ENCODE results near the gene SLC5A9. TPM values are rescaled to one million over a fixed set of nuclear protein-coding genes. Genes with fewer than 3 reads are reported as not detected.

The SLC5A9 gene
- total RNA-seq (2021; ENCODE audit: unreplicated experiment) (not detected), Bru-seq, nascent RNA (not detected), BruChase-seq, experiment 1, labeled RNA remaining after a 6-hour chase (percentile 8 among the genes with signal in this experiment), BruChase-seq, experiment 2, labeled RNA remaining after a 2-hour chase (not detected)
- polyA plus RNA-seq (2012), result 0.13 TPM in 1 of 2 replicates, not detected in the other
- long read RNA-seq, result 0 reads

GRCh38 chr1:48222501-48223242 is at the start of gene SLC5A9:
Gene SLC5A9, plus strand, starts transcription at chr1:48222716. Its CDS starts 21 bp downstream, at chr1:48222737.
- no peak within 1 kb of the TSS for H3K9ac ChIP-seq (ENCODE audit: low read length)
- DNase-seq (ENCODE audit: low read depth, low spot score) (no peak), ATAC-seq (no peak)
- H3K4me3 ChIP-seq (replicated peaks in 1 of 2; ENCODE audit: low read depth in 1 of 2, low read length in 2 of 2), result no peak within 1 kb of the TSS
- CTCF ChIA-PET, result no interaction called here
- H3K27me3 ChIP-seq (ENCODE audit: insufficient read depth, low read length), result no peaks in the 10 kb centered on the region
- H3K79me2 ChIP-seq (ENCODE audit: insufficient read depth, low read length), result no peaks in the 10 kb centered on the region
- no peak within 1 kb of the TSS for H3K27ac ChIP-seq (ENCODE audit: low read depth, low read length)
- H3K4me2 ChIP-seq (ENCODE audit: low read length), result no peak within 1 kb of the TSS
- POLR2A ChIA-PET, result no interaction called here
- intact Hi-C loops (cut with micrococcal nuclease), result no loop called here
- H3K9me2 ChIP-seq (ENCODE audit: insufficient read depth), result no peaks in the 10 kb centered on the region
- RAD21 ChIA-PET (ENCODE audit: low non-redundant PET in 1 of 2, low total read pairs in 2 of 2, uncharacterized antibody in 2 of 2, unreplicated experiment in 2 of 2), result no interaction called here
- H4K20me1 ChIP-seq (ENCODE audit: insufficient read depth), result no peaks in the 10 kb centered on the region
- no peak within 1 kb of the TSS for H2AFZ ChIP-seq (ENCODE audit: low read depth, low read length, poor library complexity, severe bottlenecking)
- BruUV-seq (replicated peaks), result no TSS peak
- no peaks in the 10 kb centered on the region for H3K9me3 ChIP-seq (ENCODE audit: control insufficient read depth in 1 of 2, insufficient read depth in 1 of 2, low read depth in 1 of 2, low read length in 2 of 2)
- TF ChIP-seq ELF1 (IDR thresholded peaks at IDR 0.05; ENCODE audit: borderline replicate concordance, low read depth), result no peak
- no peak for TF ChIP-seq CTCF (IDR thresholded peaks at IDR 0.05 in 2 of 3, conservative IDR thresholded peaks at IDR 0.05 in 1 of 3; ENCODE audit: borderline replicate concordance in 1 of 3, insufficient read depth in 1 of 3, low read depth in 2 of 3, low read length in 2 of 3)
- TF ChIP-seq MAX (IDR thresholded peaks at IDR 0.05), result no peak
- TF ChIP-seq SP1 (IDR thresholded peaks at IDR 0.05; ENCODE audit: low read depth), result no peak
- no peak for TF ChIP-seq RAD21 (IDR thresholded peaks at IDR 0.05; ENCODE audit: low read depth)
- H3K4me1 ChIP-seq (ENCODE audit: control insufficient read depth in 1 of 2, insufficient read depth in 2 of 2, low read length in 2 of 2), result no peaks in the 10 kb centered on the region
- no peaks in the 10 kb centered on the region for H3K36me3 ChIP-seq (ENCODE audit: control insufficient read depth in 1 of 2, insufficient read depth in 2 of 2, low read length in 2 of 2)

- POLR2A ChIA-PET, result no interaction called here
- H3K4me2 ChIP-seq (ENCODE audit: low read length), result no peak overlapping the region
- no peak overlapping the region for H2AFZ ChIP-seq (ENCODE audit: low read depth, low read length, poor library complexity, severe bottlenecking)
- H3K9ac ChIP-seq (ENCODE audit: low read length), result no peak overlapping the region
- DNase-seq (ENCODE audit: low read depth, low spot score) (no peak), ATAC-seq (no peak)
- H3K27ac ChIP-seq (ENCODE audit: low read depth, low read length), result no peak overlapping the region
- TF ChIP-seq SIN3A (IDR thresholded peaks at IDR 0.05; ENCODE audit: low read depth) (no peak), JUND (IDR thresholded peaks at IDR 0.05) (no peak)
- intact Hi-C loops (cut with micrococcal nuclease), result no loop called here
- H4K20me1 ChIP-seq (ENCODE audit: insufficient read depth), result no peaks in the 10 kb centered on the region
- CTCF ChIA-PET, result no interaction called here
- BruUV-seq (replicated peaks), result no TSS peak
- no peak overlapping the region for H3K4me3 ChIP-seq (replicated peaks in 1 of 2; ENCODE audit: low read depth in 1 of 2, low read length in 2 of 2)
- RAD21 ChIA-PET (ENCODE audit: low non-redundant PET in 1 of 2, low total read pairs in 2 of 2, uncharacterized antibody in 2 of 2, unreplicated experiment in 2 of 2), result no interaction called here
- peaks cover 22% of the 10 kb centered on the region for H3K27me3 ChIP-seq (ENCODE audit: insufficient read depth, low read length)
- H3K36me3 ChIP-seq (ENCODE audit: control insufficient read depth in 1 of 2, insufficient read depth in 2 of 2, low read length in 2 of 2), result no peaks in the 10 kb centered on the region
- no peaks in the 10 kb centered on the region for H3K9me3 ChIP-seq (ENCODE audit: control insufficient read depth in 1 of 2, insufficient read depth in 1 of 2, low read depth in 1 of 2, low read length in 2 of 2)
- no peaks in the 10 kb centered on the region for H3K9me2 ChIP-seq (ENCODE audit: insufficient read depth)
- H3K79me2 ChIP-seq (ENCODE audit: insufficient read depth, low read length), result no peaks in the 10 kb centered on the region
- no peaks in the 10 kb centered on the region for H3K4me1 ChIP-seq (ENCODE audit: control insufficient read depth in 1 of 2, insufficient read depth in 2 of 2, low read length in 2 of 2)
These were observed 47.4 kb upstream of the SLC5A9 start for GRCh38 chr1:48175116-48175515.

All from HCT116 (cell line).